Measurements from ENCODE around the gene EHMT2. TPM values are rescaled to one million over a fixed set of nuclear protein-coding genes. Genes with fewer than 3 reads are reported as not detected.

The EHMT2 gene
- total and polyA plus RNA-seq, 4 donors = 7.9 to 21.4 (median 10.6) TPM

DNA sequence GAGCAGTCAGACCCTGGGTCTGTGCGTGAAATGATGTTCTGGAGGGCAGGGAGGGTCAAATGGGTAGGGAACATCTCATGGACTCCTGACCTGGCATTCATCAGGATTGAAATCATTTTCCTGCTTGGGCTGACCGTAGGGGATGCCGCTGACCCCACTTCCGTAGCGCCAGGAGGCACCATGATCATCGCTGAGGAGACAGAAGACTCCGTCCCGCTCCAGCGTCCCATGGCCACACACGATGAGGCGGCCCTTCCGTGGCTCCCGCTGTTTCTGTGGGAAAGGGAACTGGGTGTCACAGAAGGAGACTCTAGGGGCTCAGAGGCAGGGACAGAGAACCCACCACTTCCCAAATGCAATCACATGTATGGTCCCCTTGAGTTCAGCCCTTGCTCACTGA, 37.1 kb downstream of the EHMT2 start (continued):
- no peak for TF ChIP-seq EGR1 (IDR thresholded peaks at IDR 0.05; ENCODE audit: low read depth in 2 of 2)

DNA sequence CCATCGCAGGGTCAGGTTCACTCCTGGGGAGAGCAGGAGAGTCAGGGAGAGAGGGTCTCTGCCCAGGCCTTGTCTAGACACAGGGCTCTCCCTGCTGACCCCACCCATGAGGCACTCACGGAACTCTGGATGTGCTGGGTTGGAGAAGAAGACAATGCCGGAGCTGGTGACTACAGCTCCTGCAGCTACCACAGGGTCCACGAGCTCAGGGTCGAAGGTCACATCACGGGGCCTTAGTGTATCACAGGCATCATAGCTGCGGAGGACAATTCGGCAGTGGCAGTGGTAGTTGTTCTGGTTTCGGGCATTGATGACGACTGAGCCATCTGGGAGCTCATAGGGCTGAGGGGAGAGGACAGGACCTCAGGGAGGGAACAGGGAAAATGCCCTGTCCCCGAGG, 37.6 kb downstream of the EHMT2 start:
- Histone ChIP-seq H3K27ac (ENCODE audit: low read depth in 1 of 2, low read length in 2 of 2) (no peak overlapping the region), H3K9me3 (ENCODE audit: control insufficient read depth in 4 of 4, low read length in 3 of 4) (no peaks in the 10 kb centered on the region), H3K27me3 (ENCODE audit: control insufficient read depth in 4 of 4, insufficient read depth in 4 of 4, low read length in 3 of 4) (no peaks in the 10 kb centered on the region), H3K4me3 (ENCODE audit: low read depth in 1 of 3, low read length in 3 of 3) (no peak overlapping the region), H3K9ac (ENCODE audit: low read depth in 1 of 2, low read length in 2 of 2) (no peak overlapping the region), H3K4me1 (ENCODE audit: control insufficient read depth in 4 of 4, insufficient read depth in 4 of 4, low read length in 3 of 4) (peaks cover 11 to 20% (median 16%) of the 10 kb centered on the region in 4 donors), H3K36me3 (ENCODE audit: control insufficient read depth in 4 of 4, insufficient read depth in 3 of 4, low read depth in 1 of 4, low read length in 3 of 4) (peaks cover 9 to 28% (median 12%) of the 10 kb centered on the region in 4 donors)
- no peak for DNase-seq (ENCODE audit: low spot score)
- TF ChIP-seq SP1 (IDR thresholded peaks at IDR 0.05) (no peak), JUND (IDR thresholded peaks at IDR 0.05) (no peak), HNF4A (conservative IDR thresholded peaks at IDR 0.05) (no peak), EGR1 (IDR thresholded peaks at IDR 0.05; ENCODE audit: low read depth in 2 of 2) (no peak), FOXA2 (IDR thresholded peaks at IDR 0.05) (no peak), TAF1 (conservative IDR thresholded peaks at IDR 0.05) (no peak), RXRA (IDR thresholded peaks at IDR 0.05) (no peak), HNF4G (IDR thresholded peaks at IDR 0.05) (no peak), RAD21 (IDR thresholded peaks at IDR 0.05) (no peak), GABPA (IDR thresholded peaks at IDR 0.05 in 1 of 2, conservative IDR thresholded peaks at IDR 0.05 in 1 of 2) (no peak), NR2F2 (IDR thresholded peaks at IDR 0.05) (no peak), YY1 (IDR thresholded peaks at IDR 0.05) (no peak), FOXA1 (IDR thresholded peaks at IDR 0.05) (no peak)
- TF ChIP-seq, protein P1, sequence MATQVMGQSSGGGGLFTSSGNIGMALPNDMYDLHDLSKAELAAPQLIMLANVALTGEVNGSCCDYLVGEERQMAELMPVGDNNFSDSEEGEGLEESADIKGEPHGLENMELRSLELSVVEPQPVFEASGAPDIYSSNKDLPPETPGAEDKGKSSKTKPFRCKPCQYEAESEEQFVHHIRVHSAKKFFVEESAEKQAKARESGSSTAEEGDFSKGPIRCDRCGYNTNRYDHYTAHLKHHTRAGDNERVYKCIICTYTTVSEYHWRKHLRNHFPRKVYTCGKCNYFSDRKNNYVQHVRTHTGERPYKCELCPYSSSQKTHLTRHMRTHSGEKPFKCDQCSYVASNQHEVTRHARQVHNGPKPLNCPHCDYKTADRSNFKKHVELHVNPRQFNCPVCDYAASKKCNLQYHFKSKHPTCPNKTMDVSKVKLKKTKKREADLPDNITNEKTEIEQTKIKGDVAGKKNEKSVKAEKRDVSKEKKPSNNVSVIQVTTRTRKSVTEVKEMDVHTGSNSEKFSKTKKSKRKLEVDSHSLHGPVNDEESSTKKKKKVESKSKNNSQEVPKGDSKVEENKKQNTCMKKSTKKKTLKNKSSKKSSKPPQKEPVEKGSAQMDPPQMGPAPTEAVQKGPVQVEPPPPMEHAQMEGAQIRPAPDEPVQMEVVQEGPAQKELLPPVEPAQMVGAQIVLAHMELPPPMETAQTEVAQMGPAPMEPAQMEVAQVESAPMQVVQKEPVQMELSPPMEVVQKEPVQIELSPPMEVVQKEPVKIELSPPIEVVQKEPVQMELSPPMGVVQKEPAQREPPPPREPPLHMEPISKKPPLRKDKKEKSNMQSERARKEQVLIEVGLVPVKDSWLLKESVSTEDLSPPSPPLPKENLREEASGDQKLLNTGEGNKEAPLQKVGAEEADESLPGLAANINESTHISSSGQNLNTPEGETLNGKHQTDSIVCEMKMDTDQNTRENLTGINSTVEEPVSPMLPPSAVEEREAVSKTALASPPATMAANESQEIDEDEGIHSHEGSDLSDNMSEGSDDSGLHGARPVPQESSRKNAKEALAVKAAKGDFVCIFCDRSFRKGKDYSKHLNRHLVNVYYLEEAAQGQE (IDR thresholded peaks at IDR 0.05) = no peak
- TF ChIP-seq, protein P2, sequence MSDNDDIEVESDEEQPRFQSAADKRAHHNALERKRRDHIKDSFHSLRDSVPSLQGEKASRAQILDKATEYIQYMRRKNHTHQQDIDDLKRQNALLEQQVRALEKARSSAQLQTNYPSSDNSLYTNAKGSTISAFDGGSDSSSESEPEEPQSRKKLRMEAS (IDR thresholded peaks at IDR 0.05) = no peak
- TF ChIP-seq, protein P3, sequence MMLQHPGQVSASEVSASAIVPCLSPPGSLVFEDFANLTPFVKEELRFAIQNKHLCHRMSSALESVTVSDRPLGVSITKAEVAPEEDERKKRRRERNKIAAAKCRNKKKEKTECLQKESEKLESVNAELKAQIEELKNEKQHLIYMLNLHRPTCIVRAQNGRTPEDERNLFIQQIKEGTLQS (IDR thresholded peaks at IDR 0.05) = no peak
- TF ChIP-seq, protein P4, sequence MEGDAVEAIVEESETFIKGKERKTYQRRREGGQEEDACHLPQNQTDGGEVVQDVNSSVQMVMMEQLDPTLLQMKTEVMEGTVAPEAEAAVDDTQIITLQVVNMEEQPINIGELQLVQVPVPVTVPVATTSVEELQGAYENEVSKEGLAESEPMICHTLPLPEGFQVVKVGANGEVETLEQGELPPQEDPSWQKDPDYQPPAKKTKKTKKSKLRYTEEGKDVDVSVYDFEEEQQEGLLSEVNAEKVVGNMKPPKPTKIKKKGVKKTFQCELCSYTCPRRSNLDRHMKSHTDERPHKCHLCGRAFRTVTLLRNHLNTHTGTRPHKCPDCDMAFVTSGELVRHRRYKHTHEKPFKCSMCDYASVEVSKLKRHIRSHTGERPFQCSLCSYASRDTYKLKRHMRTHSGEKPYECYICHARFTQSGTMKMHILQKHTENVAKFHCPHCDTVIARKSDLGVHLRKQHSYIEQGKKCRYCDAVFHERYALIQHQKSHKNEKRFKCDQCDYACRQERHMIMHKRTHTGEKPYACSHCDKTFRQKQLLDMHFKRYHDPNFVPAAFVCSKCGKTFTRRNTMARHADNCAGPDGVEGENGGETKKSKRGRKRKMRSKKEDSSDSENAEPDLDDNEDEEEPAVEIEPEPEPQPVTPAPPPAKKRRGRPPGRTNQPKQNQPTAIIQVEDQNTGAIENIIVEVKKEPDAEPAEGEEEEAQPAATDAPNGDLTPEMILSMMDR (IDR thresholded peaks at IDR 0.05; ENCODE audit: low read depth, low read length, missing input control) = no peak
- WGBS = 93% methylated on average over 11 of the region's 11 CpGs

DNA sequence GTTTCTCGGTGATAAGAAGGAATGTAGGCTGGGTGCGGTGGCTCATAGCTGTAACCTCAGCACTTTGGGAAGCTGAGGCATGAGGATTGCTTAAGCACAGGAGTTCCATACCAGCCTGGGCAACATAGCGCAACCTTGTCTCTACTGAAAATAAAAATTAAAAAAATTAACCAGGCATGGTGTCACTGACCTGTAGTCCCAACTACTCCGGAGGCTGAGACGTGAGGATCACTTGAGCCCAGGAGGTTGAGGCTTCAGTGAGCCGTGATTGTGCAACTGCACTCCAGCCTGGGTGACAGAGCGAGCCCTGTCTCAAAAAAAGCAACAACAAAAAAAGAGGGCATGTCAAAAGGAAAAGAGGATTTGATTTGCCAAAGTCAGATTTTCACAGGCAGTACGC, 38.8 kb downstream of the EHMT2 start:
- Histone ChIP-seq H3K9ac (ENCODE audit: low read depth in 1 of 2, low read length in 2 of 2) (no peak overlapping the region), H3K27me3 (ENCODE audit: control insufficient read depth in 4 of 4, insufficient read depth in 4 of 4, low read length in 3 of 4) (no peaks in the 10 kb centered on the region), H3K27ac (ENCODE audit: low read depth in 1 of 2, low read length in 2 of 2) (no peak overlapping the region), H3K36me3 (ENCODE audit: control insufficient read depth in 4 of 4, insufficient read depth in 3 of 4, low read depth in 1 of 4, low read length in 3 of 4) (peaks cover 9 to 28% (median 12%) of the 10 kb centered on the region in 4 donors), H3K9me3 (ENCODE audit: control insufficient read depth in 4 of 4, low read length in 3 of 4) (no peaks in the 10 kb centered on the region), H3K4me1 (ENCODE audit: control insufficient read depth in 4 of 4, insufficient read depth in 4 of 4, low read length in 3 of 4) (peaks cover 6 to 15% (median 14%) of the 10 kb centered on the region in 4 donors), H3K4me3 (ENCODE audit: low read depth in 1 of 3, low read length in 3 of 3) (no peak overlapping the region)
- WGBS = 99% methylated on average over 8 of the region's 8 CpGs
- no peak for DNase-seq (ENCODE audit: low spot score)
- TF ChIP-seq RXRA (IDR thresholded peaks at IDR 0.05) (no peak), GABPA (IDR thresholded peaks at IDR 0.05 in 1 of 2, conservative IDR thresholded peaks at IDR 0.05 in 1 of 2) (no peak), NR2F2 (IDR thresholded peaks at IDR 0.05) (no peak), EGR1 (IDR thresholded peaks at IDR 0.05; ENCODE audit: low read depth in 2 of 2) (no peak), HNF4G (IDR thresholded peaks at IDR 0.05) (no peak), SP1 (IDR thresholded peaks at IDR 0.05) (no peak), FOXA1 (IDR thresholded peaks at IDR 0.05) (no peak), RAD21 (IDR thresholded peaks at IDR 0.05) (no peak), YY1 (IDR thresholded peaks at IDR 0.05) (no peak), TAF1 (conservative IDR thresholded peaks at IDR 0.05) (no peak)
- TF ChIP-seq, protein P3 (IDR thresholded peaks at IDR 0.05) = no peak
- TF ChIP-seq, protein P4 (IDR thresholded peaks at IDR 0.05; ENCODE audit: low read depth, low read length, missing input control) = no peak
- TF ChIP-seq, protein P2 (IDR thresholded peaks at IDR 0.05) = no peak

All from liver (tissue), 9 donors.